GM06990 (cell line): ENCODE measurements around the gene MAP3K4.

Experiments
- DNase-seq: peaks from one replicate; pipeline ENCODE4 v3.0.0-alpha.2; 2011; ENCODE audit not compliant: insufficient read length; ENCODE audit errors: extremely low read depth
- H3K27me3 ChIP-seq: replicated peaks from 2 replicates; pipeline ENCODE4 v1.6.0; 2011; ENCODE audit warnings: low read length; ENCODE audit not compliant: control insufficient read depth, insufficient read depth
- H3K36me3 ChIP-seq: 2 replicates; pipeline ENCODE4 v1.5.1; 2011; ENCODE audit warnings: low read length; ENCODE audit not compliant: control insufficient read depth, insufficient read depth
- H3K4me3 ChIP-seq: replicated peaks from 2 replicates; pipeline ENCODE4 v1.5.1; 2011; ENCODE audit warnings: low read depth, mild to moderate bottlenecking, control low read depth, low read length
- CTCF ChIP-seq: IDR thresholded peaks from 2 replicates; pipeline ENCODE4 v1.5.1; 2011; ENCODE audit warnings: low read length, control low read depth, mild to moderate bottlenecking, inconsistent platforms; ENCODE audit not compliant: insufficient read depth, poor library complexity, severe bottlenecking

MAP3K4 gene

GRCh38 chr6:161137320-161137719 is 145.8 kb downstream of the MAP3K4 start:
- Histone ChIP-seq H3K4me3 (no peak overlapping the region), H3K36me3 (peaks cover 2% of the 10 kb centered on the region), H3K27me3 (no peaks in the 10 kb centered on the region)
- no peak for DNase-seq
- no peak for TF ChIP-seq CTCF

GRCh38 chr6:161137839-161138542 is 146.4 kb downstream of the MAP3K4 start:
- no peak for DNase-seq
- H3K27me3 ChIP-seq: no peaks in the 10 kb centered on the region
- TF ChIP-seq CTCF: no peak
- H3K36me3 ChIP-seq: no peaks in the 10 kb centered on the region; the same call in none of the 2 replicates
- no peak overlapping the region for H3K4me3 ChIP-seq

- Histone ChIP-seq H3K4me3 (no peak overlapping the region), H3K27me3 (no peaks in the 10 kb centered on the region), H3K36me3 (no peaks in the 10 kb centered on the region; the same call in 1 of the 2 replicates)
- DNase-seq: no peak
- no peak for TF ChIP-seq CTCF
Observed at GRCh38 chr6:161138543-161139303, 147.2 kb downstream of the MAP3K4 start.

- H3K4me3 ChIP-seq: no peak overlapping the region
- DNase-seq: no peak
- no peaks in the 10 kb centered on the region for H3K27me3 ChIP-seq
- no peak for TF ChIP-seq CTCF
- H3K36me3 ChIP-seq: no peaks in the 10 kb centered on the region; the same call in 1 of the 2 replicates
Observed at GRCh38 chr6:161139304-161139765, 147.8 kb downstream of the MAP3K4 start.

GRCh38 chr6:161139766-161140553 is 148.4 kb downstream of the MAP3K4 start:
- no peak for TF ChIP-seq CTCF
- H3K36me3 ChIP-seq: no peaks in the 10 kb centered on the region; the same call in 1 of the 2 replicates
- no peak overlapping the region for H3K4me3 ChIP-seq
- H3K27me3 ChIP-seq: no peaks in the 10 kb centered on the region
- DNase-seq: no peak
